Measurements from ENCODE around the gene FCMR.

GRCh38 chr1:206863266-206863665 lies 58.5 kb downstream of the FCMR start:
- TF ChIP-seq CTCF (IDR thresholded peaks at IDR 0.05) (no peak), POLR2A (IDR thresholded peaks at IDR 0.05) (no peak), EP300 (IDR thresholded peaks at IDR 0.05) (no peak)

Data from tibial nerve (tissue), 4 donors.